Measurements from ENCODE around the gene CCDC73.

- TF ChIP-seq POLR2A (IDR thresholded peaks at IDR 0.05) (peak; percentile 55 to 71), CTCF (IDR thresholded peaks at IDR 0.05 in 4 of 5, conservative IDR thresholded peaks at IDR 0.05 in 1 of 5) (no peak)
Observed at GRCh38 chr11:32583459-32584271, 210.8 kb downstream of the CCDC73 start, which contains the start of gene EIF3M.
